HTR-8/SVneo (cell line): ENCODE results near the gene PGAP3.
"Not testable (repeated sequence)": the region's sequence is repeated elsewhere in the genome, so short reads cannot be mapped to it uniquely, and the experiment has no call there.

Experiments
- DNase-seq: peaks from one replicate; pipeline ENCODE4 v3.0.0; 2011; ENCODE audit warnings: low spot score, mixed read lengths; ENCODE audit not compliant: insufficient read length
- FAIRE-seq: peaks from 2 replicates; lab custom pipeline; 2011; peaks lifted over from hg19 to GRCh38; lab: Jason Lieb, UNC

Gene PGAP3

GRCh38 chr17:39699818-39700147 is 11.9 kb upstream of the PGAP3 start, which contains the start of gene ERBB2:
ERBB2 (plus strand) TSS chr17:39700064; CDS start chr17:39700239, 175 bp downstream.
- DNase-seq (peak; percentile 92), FAIRE-seq (peak; percentile 97)

GRCh38 chr17:39699157-39699817 is 11.4 kb upstream of the PGAP3 start:
- DNase-seq, FAIRE-seq: not testable (repeated sequence)

- FAIRE-seq (no peak), DNase-seq (no peak)
Observed at GRCh38 chr17:39697961-39698360, 10.1 kb upstream of the PGAP3 start.

- FAIRE-seq: no peak
- DNase-seq: no peak
Observed at GRCh38 chr17:39696731-39697130, 8.9 kb upstream of the PGAP3 start.

- FAIRE-seq: no peak
- DNase-seq: no peak
Observed at GRCh38 chr17:39695089-39695474, 7.2 kb upstream of the PGAP3 start.

GRCh38 chr17:39694593-39694992 is 6.7 kb upstream of the PGAP3 start:
- no peak for DNase-seq
- FAIRE-seq: no peak

- no peak for DNase-seq
- FAIRE-seq: no peak
Observed at GRCh38 chr17:39688945-39689344, 1.1 kb upstream of the PGAP3 start.

- DNase-seq (no peak), FAIRE-seq (no peak)
Observed at GRCh38 chr17:39688475-39688835, 598 bp upstream of the PGAP3 start.

- no peak for FAIRE-seq
- DNase-seq: no peak
Observed at GRCh38 chr17:39687101-39687545, 734 bp downstream of the PGAP3 start.

- FAIRE-seq (no peak), DNase-seq (no peak)
Observed at GRCh38 chr17:39684369-39685192, 3.3 kb downstream of the PGAP3 start.

- no peak for FAIRE-seq
- no peak for DNase-seq
Observed at GRCh38 chr17:39683295-39683939, 4.4 kb downstream of the PGAP3 start.

GRCh38 chr17:39679521-39680192 is 8.2 kb downstream of the PGAP3 start:
- FAIRE-seq (no peak), DNase-seq (no peak)

GRCh38 chr17:39678340-39679116 is 9.3 kb downstream of the PGAP3 start:
- DNase-seq: no peak
- no peak for FAIRE-seq

- FAIRE-seq (no peak), DNase-seq (no peak)
Observed at GRCh38 chr17:39677542-39678339, 10.1 kb downstream of the PGAP3 start.

GRCh38 chr17:39677072-39677471 is 10.8 kb downstream of the PGAP3 start:
- FAIRE-seq (no peak), DNase-seq (no peak)

- DNase-seq: no peak
- no peak for FAIRE-seq
Observed at GRCh38 chr17:39676198-39676819, 11.5 kb downstream of the PGAP3 start.

- DNase-seq: no peak
- no peak for FAIRE-seq
Observed at GRCh38 chr17:39675390-39676082, 12.3 kb downstream of the PGAP3 start.
